Neuronal stem cell (in vitro differentiated cells): Measurements from ENCODE around the gene AUTS2.

Source experiments
- DNase-seq: peaks from one replicate; pipeline ENCODE4 v3.0.0-alpha.2; 2013; ENCODE audit warnings: low spot score
- H2AFZ ChIP-seq: one replicate; pipeline ENCODE4 v1.6.1; 2013; ENCODE audit warnings: mild to moderate bottlenecking, low read length, inconsistent platforms
- H2AK5ac ChIP-seq: 2 replicates; pipeline ENCODE4 v1.6.1; 2013; ENCODE audit warnings: low read depth, mild to moderate bottlenecking, inconsistent platforms, low read length, moderate library complexity, mixed read lengths
- H2BK120ac ChIP-seq: 2 replicates; pipeline ENCODE4 v1.6.1; 2013; ENCODE audit warnings: low read depth, mild to moderate bottlenecking, inconsistent platforms, low read length, moderate library complexity, mixed read lengths
- H2BK12ac ChIP-seq: one replicate; pipeline ENCODE4 v1.6.1; 2013; ENCODE audit warnings: low read length, inconsistent platforms
- H2BK15ac ChIP-seq: 2 replicates; pipeline ENCODE4 v1.6.1; 2013; ENCODE audit warnings: mild to moderate bottlenecking, low read length, inconsistent platforms, mixed read lengths
- H2BK5ac ChIP-seq: one replicate; pipeline ENCODE4 v1.6.1; 2013; ENCODE audit warnings: inconsistent platforms, mild to moderate bottlenecking, low read length, moderate library complexity
- H3K14ac ChIP-seq: one replicate; pipeline ENCODE4 v1.6.1; 2013; ENCODE audit warnings: low read length, inconsistent platforms
- H3K18ac ChIP-seq: 2 replicates; pipeline ENCODE4 v1.6.1; 2013; ENCODE audit warnings: low read length, inconsistent platforms
- H3K23ac ChIP-seq: 2 replicates; pipeline ENCODE4 v1.6.1; 2013; ENCODE audit warnings: low read depth, mild to moderate bottlenecking, mixed read lengths, low read length, inconsistent platforms; ENCODE audit not compliant: poor library complexity
- H3K27ac ChIP-seq: replicated peaks from 3 replicates; pipeline ENCODE4 v1.5.1; 2013; ENCODE audit warnings: low read length, inconsistent platforms
- H3K27me3 ChIP-seq, 3 experiments: 2 replicates each; pipeline ENCODE4 v1.6.1; 2013; ENCODE audit warnings: low read length in 3 of 3, mild to moderate bottlenecking in 2 of 3, inconsistent platforms in 1 of 3, low read depth in 1 of 3, mixed read lengths in 1 of 3, moderate library complexity in 1 of 3; ENCODE audit not compliant: control insufficient read depth in 3 of 3, insufficient read depth in 3 of 3
- H3K36me3 ChIP-seq, 2 donors: replicated peaks in 1 of 2; 2 replicates each; pipeline ENCODE4 v1.6.1; 2013; ENCODE audit warnings: low read length in 2 of 2; ENCODE audit not compliant: control insufficient read depth in 2 of 2, insufficient read depth in 2 of 2
- H3K4ac ChIP-seq: 2 replicates; pipeline ENCODE4 v1.6.1; 2013; ENCODE audit warnings: inconsistent platforms, mild to moderate bottlenecking, low read length, moderate library complexity
- H3K4me1 ChIP-seq, 2 donors: 1 replicate in 1 of 2; 2 replicates in 1 of 2; pipeline ENCODE4 v1.6.1; 2013; ENCODE audit warnings: low read length in 2 of 2, low read depth in 1 of 2; ENCODE audit not compliant: control insufficient read depth in 2 of 2, insufficient read depth in 1 of 2
- H3K4me2 ChIP-seq: one replicate; pipeline ENCODE4 v1.6.1; 2013; ENCODE audit warnings: mild to moderate bottlenecking, low read length, inconsistent platforms; ENCODE audit not compliant: insufficient read depth, poor library complexity, severe bottlenecking
- H3K4me3 ChIP-seq, 2 donors: 2 replicates each; pipeline ENCODE4 v1.5.1; 2013; ENCODE audit warnings: low read length in 2 of 2, mild to moderate bottlenecking in 2 of 2, inconsistent platforms in 1 of 2, moderate library complexity in 1 of 2
- H3K79me1 ChIP-seq: one replicate; pipeline ENCODE4 v1.6.1; 2013; ENCODE audit warnings: low read depth, mild to moderate bottlenecking, inconsistent platforms, low read length, moderate library complexity
- H3K9ac ChIP-seq: one replicate; pipeline ENCODE4 v1.6.1; 2013; ENCODE audit warnings: mild to moderate bottlenecking, low read depth, low read length, inconsistent platforms; ENCODE audit not compliant: poor library complexity
- H3K9me3 ChIP-seq, 2 donors: replicated peaks in 1 of 2; 2 replicates each; pipeline versions ENCODE3 to v1.6.1; 2013; ENCODE audit warnings: low read length in 2 of 2, mild to moderate bottlenecking in 2 of 2, inconsistent platforms in 1 of 2, low read depth in 1 of 2, mixed read lengths in 1 of 2, moderate library complexity in 1 of 2; ENCODE audit not compliant: control insufficient read depth in 2 of 2, insufficient read depth in 1 of 2
- H4K8ac ChIP-seq: one replicate; pipeline ENCODE4 v1.6.1; 2013; ENCODE audit warnings: low read depth, mild to moderate bottlenecking, inconsistent platforms, low read length, moderate library complexity
- H4K91ac ChIP-seq: one replicate; pipeline ENCODE4 v1.6.1; 2013; ENCODE audit warnings: low read length, low read depth, mild to moderate bottlenecking, inconsistent platforms; ENCODE audit not compliant: poor library complexity
- WGBS, 2 donors: extraction: QIAGEN DNeasy Blood & Tissue Kit; methylation state at CpG; one replicate each; pipeline ENCODE4 v1.1.7; 2013; ENCODE audit warnings: missing lambda C conversion rate in 2 of 2, mixed read lengths in 1 of 2; ENCODE audit not compliant: insufficient read length in 2 of 2, insufficient replicate concordance in 1 of 2; ENCODE audit errors: extremely low coverage in 2 of 2; 5-methylcytosine and 5-hydroxymethylcytosine counted together

Gene AUTS2

GRCh38 chr7:70434821-70435220 lies 836.5 kb downstream of the AUTS2 start:
- no peak overlapping the region for H3K27ac ChIP-seq
- no peak overlapping the region for H4K8ac ChIP-seq
- DNase-seq: no peak
- no peak overlapping the region for H4K91ac ChIP-seq
- H3K36me3 ChIP-seq: no peaks in the 10 kb centered on the region
- no peaks in the 10 kb centered on the region for H3K9me3 ChIP-seq
- no peak overlapping the region for H2AFZ ChIP-seq
- H2BK15ac ChIP-seq: no peak overlapping the region
- no peak overlapping the region for H3K9ac ChIP-seq
- no peak overlapping the region for H3K18ac ChIP-seq
- H2AK5ac ChIP-seq: no peak overlapping the region
- no peak overlapping the region for H2BK5ac ChIP-seq
- H3K4ac ChIP-seq: no peak overlapping the region
- no peak overlapping the region for H2BK120ac ChIP-seq
- no peak overlapping the region for H3K14ac ChIP-seq
- H3K23ac ChIP-seq: no peak overlapping the region
- H2BK12ac ChIP-seq: no peak overlapping the region
- H3K4me1 ChIP-seq: peaks cover 0 to 6% of the 10 kb centered on the region in 2 donors
- no peaks in the 10 kb centered on the region for H3K27me3 ChIP-seq
- WGBS, 2 donors: no CpG with 5 or more reads among the region's 1 CpG
- no peak overlapping the region for H3K4me2 ChIP-seq
- no peaks in the 10 kb centered on the region for H3K79me1 ChIP-seq
- H3K4me3 ChIP-seq: no peak overlapping the region

- Histone ChIP-seq H2AK5ac (no peak overlapping the region), H3K9ac (no peak overlapping the region), H3K4me1 (peaks cover 0 to 6% of the 10 kb centered on the region in 2 donors), H3K36me3 (no peaks in the 10 kb centered on the region), H2BK15ac (no peak overlapping the region), H3K14ac (no peak overlapping the region), H3K9me3 (no peaks in the 10 kb centered on the region), H2BK5ac (no peak overlapping the region), H3K27ac (no peak overlapping the region), H4K91ac (no peak overlapping the region), H2BK12ac (no peak overlapping the region), H3K27me3 (no peaks in the 10 kb centered on the region), H3K23ac (no peak overlapping the region), H3K4ac (no peak overlapping the region), H3K4me3 (no peak overlapping the region), H3K4me2 (no peak overlapping the region), H4K8ac (no peak overlapping the region), H3K79me1 (no peaks in the 10 kb centered on the region), H2BK120ac (no peak overlapping the region), H2AFZ (no peak overlapping the region), H3K18ac (no peak overlapping the region)
- DNase-seq: no peak
- no CpG with 5 or more reads among the region's 1 CpG for WGBS, 2 donors
Measured at GRCh38 chr7:70435634-70436033, 837.4 kb downstream of the AUTS2 start.

GRCh38 chr7:70436790-70437350 lies 838.6 kb downstream of the AUTS2 start:
- Histone ChIP-seq H3K18ac (no peak overlapping the region), H3K9ac (no peak overlapping the region), H3K4me1 (peaks cover 0 to 6% of the 10 kb centered on the region in 2 donors), H3K36me3 (no peaks in the 10 kb centered on the region), H2AFZ (no peak overlapping the region), H3K23ac (no peak overlapping the region), H4K91ac (no peak overlapping the region), H3K4me2 (no peak overlapping the region), H4K8ac (no peak overlapping the region), H3K79me1 (no peaks in the 10 kb centered on the region), H3K4me3 (no peak overlapping the region), H2AK5ac (no peak overlapping the region), H3K27me3 (no peaks in the 10 kb centered on the region), H2BK120ac (no peak overlapping the region), H3K4ac (no peak overlapping the region), H3K9me3 (no peaks in the 10 kb centered on the region), H3K27ac (no peak overlapping the region), H2BK12ac (no peak overlapping the region), H2BK15ac (no peak overlapping the region), H3K14ac (no peak overlapping the region), H2BK5ac (no peak overlapping the region)
- no peak for DNase-seq
- no CpG with 5 or more reads among the region's 5 CpGs for WGBS, 2 donors

GRCh38 chr7:70439651-70440050 lies 841.4 kb downstream of the AUTS2 start:
- H3K14ac ChIP-seq: no peak overlapping the region
- H3K36me3 ChIP-seq: no peaks in the 10 kb centered on the region
- no peak overlapping the region for H3K4me3 ChIP-seq
- no peak overlapping the region for H2BK5ac ChIP-seq
- no peak overlapping the region for H4K8ac ChIP-seq
- H3K9me3 ChIP-seq: no peaks in the 10 kb centered on the region
- no peaks in the 10 kb centered on the region for H3K79me1 ChIP-seq
- H2AK5ac ChIP-seq: no peak overlapping the region
- H2BK12ac ChIP-seq: no peak overlapping the region
- no CpG with 5 or more reads among the region's 2 CpGs for WGBS, 2 donors
- no peak overlapping the region for H3K4ac ChIP-seq
- H2AFZ ChIP-seq: no peak overlapping the region
- no peak overlapping the region for H3K23ac ChIP-seq
- H3K18ac ChIP-seq: no peak overlapping the region
- H2BK15ac ChIP-seq: no peak overlapping the region
- no peaks in the 10 kb centered on the region for H3K27me3 ChIP-seq
- peaks cover 0 to 6% of the 10 kb centered on the region in 2 donors for H3K4me1 ChIP-seq
- DNase-seq: no peak
- no peak overlapping the region for H2BK120ac ChIP-seq
- H4K91ac ChIP-seq: no peak overlapping the region
- H3K4me2 ChIP-seq: no peak overlapping the region
- H3K9ac ChIP-seq: no peak overlapping the region
- no peak overlapping the region for H3K27ac ChIP-seq
